Measurements from ENCODE around the gene CBLL1. TPM values are rescaled to one million over a fixed set of nuclear protein-coding genes. Genes with fewer than 3 reads are reported as not detected.

Gene CBLL1
- polyA plus RNA-seq, 1 donor from 2014 or later = 10.2 TPM

DNA sequence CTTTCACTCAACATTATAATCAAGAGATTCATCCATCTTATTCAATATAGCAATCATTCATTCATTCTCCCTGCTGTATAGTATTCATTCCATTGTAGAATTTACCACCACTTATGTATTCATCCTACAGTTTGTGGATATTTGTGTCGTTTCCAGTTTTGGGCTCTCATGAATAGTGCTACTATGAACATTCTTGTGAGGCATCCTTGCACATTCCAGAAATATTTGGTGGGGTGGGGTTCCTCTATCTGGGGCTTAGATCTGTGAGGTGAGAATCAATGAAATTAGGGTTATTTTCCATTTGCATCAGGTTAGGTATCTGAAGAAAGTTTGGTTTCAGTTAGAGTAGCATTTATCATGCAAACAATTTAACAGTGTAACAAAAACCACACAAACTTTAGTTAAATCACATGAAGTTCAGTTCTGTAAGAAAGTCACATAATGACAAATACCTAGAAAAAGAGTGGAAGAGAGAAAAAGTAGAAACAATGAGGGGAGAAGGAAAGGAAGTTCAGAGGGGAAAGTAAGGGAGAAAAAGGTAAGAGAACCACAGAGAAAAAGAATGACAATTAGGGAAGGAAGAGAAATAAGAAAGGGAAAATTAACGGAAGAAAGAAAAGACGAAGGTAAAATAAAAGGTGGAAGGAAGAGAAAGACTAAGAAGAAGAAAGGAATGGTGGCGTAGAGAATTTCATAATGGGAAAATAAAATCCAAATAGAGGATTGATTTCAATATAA, 25.3 kb upstream of the CBLL1 start:
- no peaks in the 10 kb centered on the region for H3K27me3 ChIP-seq (ENCODE audit: insufficient read depth, low read depth, low read length)
- no peak overlapping the region for H2AFZ ChIP-seq (ENCODE audit: low read depth, low read length)
- no peak overlapping the region for H3K27ac ChIP-seq (ENCODE audit: low read length)
- H3K9me3 ChIP-seq (ENCODE audit: low read length) = no peaks in the 10 kb centered on the region
- no peaks in the 10 kb centered on the region for H3K9me2 ChIP-seq (ENCODE audit: insufficient read depth, low read length)
- H3K79me2 ChIP-seq (replicated peaks; ENCODE audit: insufficient read depth, low read length) = no peaks in the 10 kb centered on the region
- H3K4me3 ChIP-seq (ENCODE audit: low read length) = no peak overlapping the region
- no peaks in the 10 kb centered on the region for H3F3A ChIP-seq (ENCODE audit: insufficient read depth, low read length, poor library complexity, severe bottlenecking)
- no peaks in the 10 kb centered on the region for H3K36me3 ChIP-seq (ENCODE audit: insufficient read depth, low read length)
- no peak overlapping the region for H3K4me2 ChIP-seq (ENCODE audit: low read length)
- H4K20me1 ChIP-seq (ENCODE audit: insufficient read depth) = no peaks in the 10 kb centered on the region
- H3K9ac ChIP-seq (ENCODE audit: low read length) = no peak overlapping the region
- TF ChIP-seq EZH2 (IDR thresholded peaks at IDR 0.05; ENCODE audit: borderline replicate concordance, insufficient read depth, low read length, poor library complexity, severe bottlenecking) (no peak), RAD21 (conservative IDR thresholded peaks at IDR 0.05) (no peak), POLR2AphosphoS5 (IDR thresholded peaks at IDR 0.05) (no peak), EP300 (conservative IDR thresholded peaks at IDR 0.05; ENCODE audit: poor library complexity, severe bottlenecking) (no peak), TAF1 (IDR thresholded peaks at IDR 0.05; ENCODE audit: low read depth) (no peak), SMC3 (conservative IDR thresholded peaks at IDR 0.05; ENCODE audit: poor library complexity) (no peak), MXI1 (conservative IDR thresholded peaks at IDR 0.05; ENCODE audit: poor library complexity, severe bottlenecking) (no peak), CTCF (IDR thresholded peaks at IDR 0.05; ENCODE audit: poor library complexity, severe bottlenecking) (no peak)
- TF ChIP-seq, protein P1, sequence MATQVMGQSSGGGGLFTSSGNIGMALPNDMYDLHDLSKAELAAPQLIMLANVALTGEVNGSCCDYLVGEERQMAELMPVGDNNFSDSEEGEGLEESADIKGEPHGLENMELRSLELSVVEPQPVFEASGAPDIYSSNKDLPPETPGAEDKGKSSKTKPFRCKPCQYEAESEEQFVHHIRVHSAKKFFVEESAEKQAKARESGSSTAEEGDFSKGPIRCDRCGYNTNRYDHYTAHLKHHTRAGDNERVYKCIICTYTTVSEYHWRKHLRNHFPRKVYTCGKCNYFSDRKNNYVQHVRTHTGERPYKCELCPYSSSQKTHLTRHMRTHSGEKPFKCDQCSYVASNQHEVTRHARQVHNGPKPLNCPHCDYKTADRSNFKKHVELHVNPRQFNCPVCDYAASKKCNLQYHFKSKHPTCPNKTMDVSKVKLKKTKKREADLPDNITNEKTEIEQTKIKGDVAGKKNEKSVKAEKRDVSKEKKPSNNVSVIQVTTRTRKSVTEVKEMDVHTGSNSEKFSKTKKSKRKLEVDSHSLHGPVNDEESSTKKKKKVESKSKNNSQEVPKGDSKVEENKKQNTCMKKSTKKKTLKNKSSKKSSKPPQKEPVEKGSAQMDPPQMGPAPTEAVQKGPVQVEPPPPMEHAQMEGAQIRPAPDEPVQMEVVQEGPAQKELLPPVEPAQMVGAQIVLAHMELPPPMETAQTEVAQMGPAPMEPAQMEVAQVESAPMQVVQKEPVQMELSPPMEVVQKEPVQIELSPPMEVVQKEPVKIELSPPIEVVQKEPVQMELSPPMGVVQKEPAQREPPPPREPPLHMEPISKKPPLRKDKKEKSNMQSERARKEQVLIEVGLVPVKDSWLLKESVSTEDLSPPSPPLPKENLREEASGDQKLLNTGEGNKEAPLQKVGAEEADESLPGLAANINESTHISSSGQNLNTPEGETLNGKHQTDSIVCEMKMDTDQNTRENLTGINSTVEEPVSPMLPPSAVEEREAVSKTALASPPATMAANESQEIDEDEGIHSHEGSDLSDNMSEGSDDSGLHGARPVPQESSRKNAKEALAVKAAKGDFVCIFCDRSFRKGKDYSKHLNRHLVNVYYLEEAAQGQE (IDR thresholded peaks at IDR 0.05; ENCODE audit: borderline replicate concordance) = no peak

DNA sequence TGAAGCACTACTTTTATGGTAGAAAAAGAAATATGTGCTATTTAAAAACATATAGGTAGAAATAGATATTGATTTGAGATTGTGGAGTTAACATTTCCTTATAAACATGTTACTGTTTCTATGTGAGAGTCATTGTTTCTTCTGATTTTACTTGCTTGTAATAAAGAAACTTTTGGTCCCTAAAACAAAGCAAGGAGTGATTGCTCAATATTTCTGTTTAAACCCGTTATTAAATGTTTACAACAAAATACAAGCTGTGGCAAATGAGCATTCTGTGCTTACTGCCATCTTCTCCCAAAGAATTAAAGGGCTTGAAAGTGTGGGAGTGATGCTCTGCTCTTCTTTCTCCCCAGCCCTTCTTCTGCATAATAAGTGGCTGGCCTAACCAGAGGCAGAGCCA, 22.7 kb upstream of the CBLL1 start:
- no peak for TF ChIP-seq EP300 (conservative IDR thresholded peaks at IDR 0.05; ENCODE audit: poor library complexity, severe bottlenecking)
- H3K4me3 ChIP-seq (ENCODE audit: low read length) = no peak overlapping the region

More for the DNA sequence above, 22.7 kb upstream of the CBLL1 start:
- Histone ChIP-seq H4K20me1 (ENCODE audit: insufficient read depth) (no peaks in the 10 kb centered on the region), H3K36me3 (ENCODE audit: insufficient read depth, low read length) (no peaks in the 10 kb centered on the region), H2AFZ (ENCODE audit: low read depth, low read length) (no peak overlapping the region), H3K27me3 (ENCODE audit: insufficient read depth, low read depth, low read length) (no peaks in the 10 kb centered on the region), H3K79me2 (replicated peaks; ENCODE audit: insufficient read depth, low read length) (no peaks in the 10 kb centered on the region), H3K9me2 (ENCODE audit: insufficient read depth, low read length) (no peaks in the 10 kb centered on the region), H3K4me2 (ENCODE audit: low read length) (no peak overlapping the region), H3K9me3 (ENCODE audit: low read length) (no peaks in the 10 kb centered on the region), H3K9ac (ENCODE audit: low read length) (no peak overlapping the region), H3F3A (ENCODE audit: insufficient read depth, low read length, poor library complexity, severe bottlenecking) (no peaks in the 10 kb centered on the region), H3K27ac (ENCODE audit: low read length) (no peak overlapping the region)
